ENCODE results near the gene STARD13. TPM values are rescaled to one million over a fixed set of nuclear protein-coding genes. Genes with fewer than 3 reads are reported as not detected.

STARD13 gene
- total RNA-seq, 1 experiment from 2014 or later = 4.1 TPM

DNA sequence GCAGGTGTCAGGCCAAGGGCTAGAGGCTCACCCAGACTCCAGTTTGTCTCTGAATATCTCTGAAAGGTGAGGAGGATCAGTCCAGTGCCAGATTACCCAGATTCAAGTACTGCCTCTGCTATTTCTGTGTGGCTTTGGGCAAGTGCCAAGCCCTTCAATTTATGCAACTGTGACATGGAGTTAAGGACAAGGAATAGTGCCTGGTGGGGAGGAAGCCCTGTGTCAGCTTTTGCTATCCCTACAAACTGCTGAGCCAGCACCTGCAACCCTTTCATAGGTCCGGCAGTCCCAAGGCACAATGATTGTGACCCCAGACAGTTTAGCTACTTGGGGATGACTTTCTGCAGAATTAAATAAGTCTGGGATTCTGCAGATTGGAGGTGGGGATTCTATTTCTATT is 146.4 kb downstream of the STARD13 start:
- intact Hi-C loops (cut with micrococcal nuclease) = no loop called here
- TF ChIP-seq CBX3 (IDR thresholded peaks at IDR 0.05; ENCODE audit: low read depth) (no peak), EZH2 (IDR thresholded peaks at IDR 0.05) (no peak), EGR1 (IDR thresholded peaks at IDR 0.05; ENCODE audit: low read depth) (no peak), TCF7L2 (IDR thresholded peaks at IDR 0.05; ENCODE audit: borderline replicate concordance, extremely low read depth, insufficient read depth, insufficient read length) (no peak), EZH2phosphoT487 (IDR thresholded peaks at IDR 0.05; ENCODE audit: borderline replicate concordance) (no peak), ZNF274 (IDR thresholded peaks at IDR 0.05; ENCODE audit: low read depth, low read length) (no peak), JUND (IDR thresholded peaks at IDR 0.05) (no peak)
- no peaks in the 10 kb centered on the region for H3K36me3 ChIP-seq (ENCODE audit: control insufficient read depth in 1 of 2, insufficient read depth in 2 of 2, low read length in 2 of 2)
- H3K79me2 ChIP-seq (ENCODE audit: insufficient read depth, low read length) = no peaks in the 10 kb centered on the region
- RAD21 ChIA-PET (ENCODE audit: low non-redundant PET in 1 of 2, low total read pairs in 2 of 2, uncharacterized antibody in 2 of 2, unreplicated experiment in 2 of 2) = no interaction called here
- H4K20me1 ChIP-seq (ENCODE audit: insufficient read depth) = no peaks in the 10 kb centered on the region
- no peak overlapping the region for H2AFZ ChIP-seq (ENCODE audit: low read depth, low read length, poor library complexity, severe bottlenecking)
- no TSS peak for BruUV-seq (replicated peaks)
- H3K27me3 ChIP-seq (ENCODE audit: insufficient read depth, low read length) = no peaks in the 10 kb centered on the region
- no peak overlapping the region for H3K4me3 ChIP-seq (replicated peaks in 1 of 2; ENCODE audit: low read depth in 1 of 2, low read length in 2 of 2)
- H3K9me3 ChIP-seq (ENCODE audit: control insufficient read depth in 1 of 2, insufficient read depth in 1 of 2, low read depth in 1 of 2, low read length in 2 of 2) = no peaks in the 10 kb centered on the region
- DNase-seq (ENCODE audit: low read depth, low spot score) (no peak), ATAC-seq (no peak)
- H3K9ac ChIP-seq (ENCODE audit: low read length) = no peak overlapping the region
- POLR2A ChIA-PET = no interaction called here
- H3K4me2 ChIP-seq (ENCODE audit: low read length) = no peak overlapping the region
- H3K4me1 ChIP-seq (ENCODE audit: control insufficient read depth in 1 of 2, insufficient read depth in 2 of 2, low read length in 2 of 2) = no peaks in the 10 kb centered on the region
- CTCF ChIA-PET = no interaction called here
- no peaks in the 10 kb centered on the region for H3K9me2 ChIP-seq (ENCODE audit: insufficient read depth)
- no peak overlapping the region for H3K27ac ChIP-seq (ENCODE audit: low read depth, low read length)

DNA sequence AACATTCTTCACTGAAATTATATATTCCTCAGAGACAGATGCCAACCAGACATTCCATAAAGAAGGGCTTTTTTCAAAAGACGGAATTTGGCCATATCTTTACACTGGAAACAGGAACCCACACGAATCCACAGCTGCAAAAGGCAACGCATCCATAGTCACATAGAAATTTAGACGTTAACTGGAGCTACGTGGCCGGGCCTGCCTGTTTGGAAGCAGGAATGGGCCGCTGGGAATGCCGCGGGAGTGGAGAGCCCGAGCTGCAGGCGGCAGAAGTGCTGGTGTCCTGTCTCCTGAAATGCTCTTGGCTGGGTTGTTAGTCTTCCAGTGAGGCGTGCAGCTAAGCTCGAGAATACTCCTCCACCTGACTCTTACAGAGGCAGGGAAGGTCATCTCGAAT is 147.1 kb downstream of the STARD13 start:
- no peak overlapping the region for H3K4me2 ChIP-seq (ENCODE audit: low read length)
- BruUV-seq (replicated peaks) = no TSS peak
- intact Hi-C loops (cut with micrococcal nuclease) = no loop called here
- no peaks in the 10 kb centered on the region for H3K27me3 ChIP-seq (ENCODE audit: insufficient read depth, low read length)
- H3K4me1 ChIP-seq (ENCODE audit: control insufficient read depth in 1 of 2, insufficient read depth in 2 of 2, low read length in 2 of 2) = no peaks in the 10 kb centered on the region
- H2AFZ ChIP-seq (ENCODE audit: low read depth, low read length, poor library complexity, severe bottlenecking) = no peak overlapping the region
- H3K9me2 ChIP-seq (ENCODE audit: insufficient read depth) = no peaks in the 10 kb centered on the region
- H3K4me3 ChIP-seq (replicated peaks in 1 of 2; ENCODE audit: low read depth in 1 of 2, low read length in 2 of 2) = no peak overlapping the region
- H3K36me3 ChIP-seq (ENCODE audit: control insufficient read depth in 1 of 2, insufficient read depth in 2 of 2, low read length in 2 of 2) = no peaks in the 10 kb centered on the region
- ATAC-seq = no peak
- no peaks in the 10 kb centered on the region for H4K20me1 ChIP-seq (ENCODE audit: insufficient read depth)
- H3K9ac ChIP-seq (ENCODE audit: low read length) = no peak overlapping the region
- ChIA-PET CTCF (no interaction called here), RAD21 (ENCODE audit: low non-redundant PET in 1 of 2, low total read pairs in 2 of 2, uncharacterized antibody in 2 of 2, unreplicated experiment in 2 of 2) (no interaction called here), POLR2A (interaction anchor here (1.2 kb wide), 1 partner anchor 12 kb away, joined by 3 read pairs; no protein-coding TSS in a partner anchor)
- no peaks in the 10 kb centered on the region for H3K9me3 ChIP-seq (ENCODE audit: control insufficient read depth in 1 of 2, insufficient read depth in 1 of 2, low read depth in 1 of 2, low read length in 2 of 2)
- no peak for DNase-seq (ENCODE audit: low read depth, low spot score)
- no peak overlapping the region for H3K27ac ChIP-seq (ENCODE audit: low read depth, low read length)
- H3K79me2 ChIP-seq (ENCODE audit: insufficient read depth, low read length) = no peaks in the 10 kb centered on the region
- TF ChIP-seq ATF3 (IDR thresholded peaks at IDR 0.05) = no peak
- TF ChIP-seq SIN3A (IDR thresholded peaks at IDR 0.05; ENCODE audit: low read depth) = no peak
- no peak for TF ChIP-seq CBX3 (IDR thresholded peaks at IDR 0.05; ENCODE audit: low read depth)
- TF ChIP-seq, protein P1, sequence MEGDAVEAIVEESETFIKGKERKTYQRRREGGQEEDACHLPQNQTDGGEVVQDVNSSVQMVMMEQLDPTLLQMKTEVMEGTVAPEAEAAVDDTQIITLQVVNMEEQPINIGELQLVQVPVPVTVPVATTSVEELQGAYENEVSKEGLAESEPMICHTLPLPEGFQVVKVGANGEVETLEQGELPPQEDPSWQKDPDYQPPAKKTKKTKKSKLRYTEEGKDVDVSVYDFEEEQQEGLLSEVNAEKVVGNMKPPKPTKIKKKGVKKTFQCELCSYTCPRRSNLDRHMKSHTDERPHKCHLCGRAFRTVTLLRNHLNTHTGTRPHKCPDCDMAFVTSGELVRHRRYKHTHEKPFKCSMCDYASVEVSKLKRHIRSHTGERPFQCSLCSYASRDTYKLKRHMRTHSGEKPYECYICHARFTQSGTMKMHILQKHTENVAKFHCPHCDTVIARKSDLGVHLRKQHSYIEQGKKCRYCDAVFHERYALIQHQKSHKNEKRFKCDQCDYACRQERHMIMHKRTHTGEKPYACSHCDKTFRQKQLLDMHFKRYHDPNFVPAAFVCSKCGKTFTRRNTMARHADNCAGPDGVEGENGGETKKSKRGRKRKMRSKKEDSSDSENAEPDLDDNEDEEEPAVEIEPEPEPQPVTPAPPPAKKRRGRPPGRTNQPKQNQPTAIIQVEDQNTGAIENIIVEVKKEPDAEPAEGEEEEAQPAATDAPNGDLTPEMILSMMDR (IDR thresholded peaks at IDR 0.05 in 2 of 3, conservative IDR thresholded peaks at IDR 0.05 in 1 of 3; ENCODE audit: borderline replicate concordance in 1 of 3, insufficient read depth in 1 of 3, low read depth in 2 of 3, low read length in 2 of 3) = no peak
- TF ChIP-seq EGR1 (IDR thresholded peaks at IDR 0.05; ENCODE audit: low read depth) = no peak
- no peak for TF ChIP-seq JUND (IDR thresholded peaks at IDR 0.05)
- no peak for TF ChIP-seq SRF (IDR thresholded peaks at IDR 0.05; ENCODE audit: low read depth)
- no peak for TF ChIP-seq REST (IDR thresholded peaks at IDR 0.05; ENCODE audit: low read depth)
- no peak for TF ChIP-seq POLR2A (IDR thresholded peaks at IDR 0.05; ENCODE audit: borderline replicate concordance, extremely low read depth, insufficient read depth, insufficient read length)
- no peak for TF ChIP-seq EZH2 (IDR thresholded peaks at IDR 0.05)
- TF ChIP-seq RAD21 (IDR thresholded peaks at IDR 0.05; ENCODE audit: low read depth) = no peak
